CD4-positive, alpha-beta T cell treated with Interleukin-6 at 100 ng/mL for 8 hours (primary cell): ENCODE measurements around the gene CELF4.

Source experiments
- DNase-seq: peaks from one replicate; pipeline ENCODE4 v3.0.0-alpha.2; 2020; ENCODE audit warnings: mixed read lengths, low spot score

Gene CELF4

GRCh38 chr18:37280701-37281393, 284.8 kb downstream of the CELF4 start:
- no peak for DNase-seq

- no peak for DNase-seq
Measured at GRCh38 chr18:37277804-37278203, 287.8 kb downstream of the CELF4 start.

GRCh38 chr18:37276111-37276890, 289.3 kb downstream of the CELF4 start:
- DNase-seq: no peak

DNA sequence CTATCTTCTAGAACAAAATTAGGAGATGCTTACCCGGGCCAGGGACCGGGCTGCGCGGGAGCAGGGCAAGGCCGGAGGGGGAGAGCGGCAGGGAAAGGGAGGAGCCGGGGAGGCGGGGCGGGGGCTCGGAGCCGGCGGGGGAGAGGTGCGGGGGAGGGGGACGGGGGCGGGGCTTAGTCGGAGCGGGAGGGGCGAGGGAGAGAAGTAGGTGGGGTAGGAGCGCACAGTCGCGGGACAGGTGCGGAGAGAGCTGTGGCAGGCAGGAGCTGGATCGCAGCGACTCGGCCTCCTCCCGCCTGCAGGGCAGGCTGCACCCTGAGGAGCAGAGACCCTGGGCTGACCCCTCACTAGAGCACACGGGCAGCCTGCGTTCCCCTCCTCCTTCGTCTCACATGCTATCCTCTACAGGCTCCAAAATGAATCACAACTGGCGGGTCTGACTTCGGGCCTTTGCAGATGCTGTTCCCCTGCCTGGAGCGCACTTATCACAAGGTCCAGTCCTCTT, 290.3 kb downstream of the CELF4 start:
- no peak for DNase-seq

- DNase-seq: no peak
Measured at GRCh38 chr18:37274309-37275236, 291.0 kb downstream of the CELF4 start.

DNA sequence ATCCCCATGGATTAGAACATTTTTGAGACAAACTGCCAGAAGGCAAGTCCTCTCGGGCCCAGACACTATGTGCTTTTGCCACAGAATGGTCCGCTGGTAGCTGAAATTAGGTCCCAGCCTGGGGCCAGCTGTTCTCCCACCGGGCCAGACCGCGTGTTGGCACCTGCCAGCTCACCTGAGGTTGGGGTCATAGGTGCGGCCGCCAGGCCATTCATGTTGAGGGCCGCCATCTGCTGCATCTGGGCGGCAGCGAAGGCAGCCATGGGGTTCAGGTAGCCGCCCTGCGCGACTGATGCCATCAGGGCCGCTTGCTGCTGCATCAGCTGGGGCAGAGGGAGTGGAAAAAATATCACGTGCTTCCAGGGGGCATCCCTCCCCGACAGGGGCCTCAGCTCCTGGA, 292.8 kb downstream of the CELF4 start:
- DNase-seq: no peak

DNA sequence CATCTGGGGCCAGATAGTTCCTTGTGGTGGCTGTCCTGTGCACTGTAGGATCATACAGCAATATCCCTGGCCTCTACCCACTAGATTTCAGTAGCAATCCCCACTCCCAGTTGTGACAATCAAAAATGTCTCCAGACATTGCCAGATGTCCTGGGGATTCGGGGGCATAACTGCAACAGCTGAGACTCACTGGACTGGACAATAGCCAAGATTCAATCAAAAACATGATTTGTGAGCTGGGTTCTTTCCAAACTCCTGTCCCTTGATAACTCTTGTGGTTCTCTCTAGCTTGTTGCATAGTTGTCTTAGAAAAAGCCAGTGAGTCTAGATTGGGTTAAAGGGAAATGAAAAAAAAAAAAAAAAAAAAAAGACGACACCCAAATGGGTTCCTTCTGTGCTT, 293.4 kb downstream of the CELF4 start:
- DNase-seq: no peak

DNA sequence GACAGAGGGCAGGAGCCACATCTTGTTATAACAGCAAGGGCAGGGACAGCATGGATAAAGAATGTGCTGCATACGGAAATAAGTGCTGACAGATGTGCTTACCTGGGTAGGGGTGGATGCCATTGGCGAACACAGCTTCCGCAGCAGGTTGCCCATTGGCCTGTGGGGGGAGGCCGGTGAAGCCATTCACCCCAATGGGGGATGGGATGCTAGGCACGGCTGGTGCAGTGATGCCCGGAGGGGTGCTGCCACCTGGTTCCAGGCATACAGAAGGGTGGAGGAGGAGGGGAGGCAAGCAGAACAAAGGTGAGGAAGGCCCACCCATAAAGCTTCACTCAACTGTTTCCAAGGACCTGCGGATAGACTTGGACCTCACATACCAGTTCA, 294.9 kb downstream of the CELF4 start:
- DNase-seq: no peak

DNA sequence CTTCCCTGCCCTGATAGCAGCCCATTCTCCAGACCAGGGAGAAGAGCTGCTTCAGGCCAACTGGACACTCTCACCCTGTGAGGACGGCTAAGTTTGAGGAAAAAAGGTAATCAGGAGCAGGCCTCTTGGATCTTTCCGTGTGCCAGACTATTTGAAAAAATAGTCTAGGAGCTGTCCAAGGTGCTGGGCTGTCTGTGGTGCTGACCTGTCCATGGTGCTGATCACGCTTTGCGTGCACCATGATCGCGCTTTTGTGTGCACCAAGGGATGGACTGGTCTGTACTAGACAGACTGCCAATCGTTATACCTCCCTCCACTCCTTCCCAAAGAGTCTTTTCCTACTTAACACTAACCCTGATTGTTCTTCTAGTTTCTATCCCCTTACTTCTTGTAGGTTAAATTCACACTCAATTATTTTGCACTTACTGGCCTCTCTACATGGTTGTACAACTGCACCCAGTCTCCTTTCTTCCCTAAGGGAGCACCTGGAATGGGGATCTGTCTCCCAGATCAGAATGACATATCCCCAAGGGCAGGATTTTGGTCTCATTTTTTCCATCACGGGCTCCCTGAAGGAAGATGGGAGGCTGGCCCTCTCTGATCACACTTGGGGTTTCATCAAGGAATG, 295.4 kb downstream of the CELF4 start:
- no peak for DNase-seq

GRCh38 chr18:37266290-37266689, 299.3 kb downstream of the CELF4 start:
- no peak for DNase-seq

DNA sequence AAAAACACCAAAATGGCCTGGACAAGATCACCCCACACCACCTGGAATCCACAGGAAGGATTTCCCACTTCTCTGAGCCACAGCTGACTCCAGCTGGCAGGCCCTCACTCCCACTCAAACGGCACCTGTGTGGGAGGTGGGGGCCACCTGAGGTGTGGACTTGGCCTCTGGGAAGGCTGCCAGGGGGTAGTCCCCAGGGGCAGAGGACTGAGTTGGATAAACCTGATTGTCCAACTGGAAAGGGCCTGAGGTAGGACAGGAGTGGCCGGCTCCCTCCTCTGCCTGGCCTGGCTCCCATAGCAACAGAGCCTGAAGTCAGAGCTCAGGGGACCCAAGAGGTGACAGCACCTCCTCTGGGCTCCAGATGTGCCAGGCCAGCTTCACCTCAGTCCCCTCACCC, 300.2 kb downstream of the CELF4 start:
- DNase-seq: no peak

GRCh38 chr18:37264956-37265355, 300.6 kb downstream of the CELF4 start:
- DNase-seq: no peak

DNA sequence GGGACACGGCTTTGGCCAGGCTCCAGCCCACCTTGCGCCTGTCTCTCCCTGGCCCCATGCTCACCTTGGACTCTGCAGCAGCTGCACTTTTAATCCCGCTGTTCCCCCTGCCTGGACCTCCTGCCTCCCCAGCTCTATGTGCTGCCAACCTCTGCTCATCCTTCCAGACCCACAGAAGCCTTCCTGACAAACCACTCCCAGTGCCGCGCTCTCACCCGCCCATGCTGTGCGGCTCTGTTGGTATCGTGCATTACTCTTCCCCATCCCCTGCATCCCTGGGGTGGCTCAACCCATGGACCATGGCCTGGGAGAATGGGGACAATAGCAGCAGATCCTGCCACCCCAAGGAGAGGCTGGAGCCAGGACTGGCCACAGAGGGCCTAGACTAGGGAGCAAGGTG, 303.6 kb downstream of the CELF4 start:
- no peak for DNase-seq

DNA sequence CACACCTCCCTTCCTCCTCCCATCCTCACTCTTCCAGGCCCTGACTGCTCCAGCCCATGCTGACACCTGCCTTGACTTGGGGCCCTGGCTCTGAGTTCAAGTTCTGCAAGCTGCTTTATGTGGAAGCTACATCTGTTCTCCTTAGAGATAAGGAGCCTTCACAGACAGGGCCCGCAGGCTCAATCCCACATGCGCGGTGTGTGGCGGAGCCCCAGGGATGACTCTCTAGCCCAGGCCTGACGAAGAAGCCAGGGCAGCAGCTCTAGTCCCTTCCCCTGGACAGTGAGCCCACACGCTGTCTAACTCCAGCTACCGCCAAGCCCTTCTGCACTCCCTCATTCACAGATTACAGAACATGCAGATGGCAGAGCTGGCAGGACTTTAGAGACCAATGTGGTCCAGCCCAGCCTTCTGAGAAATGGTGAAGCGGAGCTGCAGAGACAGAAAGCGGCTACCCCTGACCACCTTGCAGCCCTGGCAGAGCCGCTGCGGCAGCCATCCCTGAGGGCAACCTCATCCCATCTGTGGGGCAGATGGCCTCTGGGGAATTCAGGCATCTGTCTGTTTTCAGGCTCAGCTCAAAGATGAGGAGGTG, 304.3 kb downstream of the CELF4 start:
- DNase-seq: no peak

GRCh38 chr18:37260367-37261093, 305.1 kb downstream of the CELF4 start:
- DNase-seq: no peak

GRCh38 chr18:37259711-37260110, 305.9 kb downstream of the CELF4 start:
- no peak for DNase-seq

- no peak for DNase-seq
Measured at GRCh38 chr18:37258819-37259218, 306.8 kb downstream of the CELF4 start.

DNA sequence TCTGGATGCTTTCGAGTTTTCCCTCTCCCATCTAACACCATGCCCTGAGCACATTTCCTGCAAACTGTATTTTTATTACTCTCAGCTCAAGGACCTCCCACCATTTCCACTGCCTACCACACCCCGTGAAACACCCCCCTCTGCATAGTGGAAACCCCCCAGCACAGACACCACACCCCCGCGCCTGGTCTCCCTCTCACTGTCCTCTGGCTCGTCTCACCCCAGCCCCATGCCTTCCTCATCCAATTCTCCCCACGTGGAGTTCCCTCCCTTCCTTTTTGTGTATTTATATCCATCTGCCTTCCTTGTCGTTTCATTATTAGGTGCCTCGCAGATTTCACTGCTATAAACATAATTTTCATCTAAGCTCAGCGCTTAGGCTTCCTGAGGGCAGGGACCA, 307.5 kb downstream of the CELF4 start:
- no peak for DNase-seq

- no peak for DNase-seq
Measured at GRCh38 chr18:37254973-37255372, 310.6 kb downstream of the CELF4 start.

- DNase-seq: no peak
Measured at GRCh38 chr18:37254236-37254754, 311.3 kb downstream of the CELF4 start.
